HepG2 (cell line): Measurements from ENCODE around the gene RPRD2. TPM values are rescaled to one million over a fixed set of nuclear protein-coding genes. Genes with fewer than 3 reads are reported as not detected.
A peak's percentile ranks its signal among the peaks of the same experiment; 100 is the strongest.

Experiments
- ARNT2 ChIP-seq: sonication (generic); formaldehyde crosslinking; IDR thresholded peaks from 2 replicates; pipeline ENCODE4 v1.8.0; 2022; ENCODE audit warnings: mild to moderate bottlenecking, low read depth, missing genetic modification reagents, moderate library complexity
- CEBPB ChIP-seq: IDR thresholded peaks from 2 replicates; pipeline ENCODE4 v1.6.1; 2011; ENCODE audit warnings: low read depth, low read length, improper control_type of control experiment, borderline replicate concordance
- CHD2 ChIP-seq: IDR thresholded peaks from 2 replicates; pipeline ENCODE4 v1.6.1; 2011; ENCODE audit warnings: low read depth, low read length, improper control_type of control experiment
- ELK4 ChIP-seq: sonication (generic); formaldehyde crosslinking; IDR thresholded peaks from 2 replicates; pipeline ENCODE4 v1.9.0; 2021; ENCODE audit warnings: missing genetic modification reagents, borderline replicate concordance
- EP300 ChIP-seq, 3 experiments: sonication (generic) in 1 of 3; formaldehyde crosslinking in 1 of 3; IDR thresholded peaks; 2 replicates each; pipeline versions ENCODE4 v1.5.1 to v1.6.1; 2011 to 2020; ENCODE audit warnings: low read depth in 2 of 3, low read length in 2 of 3, borderline replicate concordance in 1 of 3, improper control_type of control experiment in 1 of 3, mild to moderate bottlenecking in 1 of 3, missing genetic modification reagents in 1 of 3, moderate library complexity in 1 of 3
- GATA4 ChIP-seq: sonication (generic); IDR thresholded peaks from 2 replicates; pipeline ENCODE4 v1.6.1; 2016; ENCODE audit warnings: antibody characterized with exemption, low read depth, borderline replicate concordance
- GLI4 ChIP-seq: sonication (generic); formaldehyde crosslinking; IDR thresholded peaks from 2 replicates; pipeline ENCODE4 v1.5.1; 2020; ENCODE audit warnings: missing genetic modification reagents, mild to moderate bottlenecking, moderate library complexity, borderline replicate concordance
- NFIC ChIP-seq: IDR thresholded peaks from 2 replicates; pipeline ENCODE4 v1.6.1; 2012; ENCODE audit warnings: mild to moderate bottlenecking, low read length, inconsistent platforms
- RXRA ChIP-seq: sonication (generic); formaldehyde crosslinking; IDR thresholded peaks from 2 replicates; pipeline ENCODE4 v1.5.1; 2020; ENCODE audit warnings: missing genetic modification reagents
- SPEN ChIP-seq: sonication (generic); formaldehyde crosslinking; IDR thresholded peaks from 2 replicates; pipeline ENCODE4 v1.5.1; 2020; ENCODE audit warnings: low read depth, mild to moderate bottlenecking, missing genetic modification reagents
- YY1 ChIP-seq: IDR thresholded peaks from 2 replicates; pipeline ENCODE4 v1.6.1; 2011; ENCODE audit warnings: low read length, low read depth, moderate library complexity, mild to moderate bottlenecking; ENCODE audit not compliant: insufficient read depth, insufficient replicate concordance
- ZFP36L2 ChIP-seq: sonication (generic); formaldehyde crosslinking; IDR thresholded peaks from 2 replicates; pipeline ENCODE4 v1.4.0; 2020; ENCODE audit warnings: missing genetic modification reagents
- ZNF407 ChIP-seq: sonication (generic); formaldehyde crosslinking; IDR thresholded peaks from one replicate; pipeline ENCODE4 v1.5.1; 2020; ENCODE audit warnings: mild to moderate bottlenecking, missing genetic modification reagents; ENCODE audit errors: not compliant biosample characterization
- ZNF567 ChIP-seq: sonication (generic); formaldehyde crosslinking; IDR thresholded peaks from 2 replicates; pipeline ENCODE4 v1.8.1; 2023; ENCODE audit warnings: mild to moderate bottlenecking, missing genetic modification reagents, borderline replicate concordance
- ZNF737 ChIP-seq: sonication (generic); formaldehyde crosslinking; IDR thresholded peaks from 2 replicates; pipeline ENCODE4 v1.5.0; 2020; ENCODE audit warnings: missing genetic modification reagents, mild to moderate bottlenecking, borderline replicate concordance
- ZNF816 ChIP-seq: sonication (generic); formaldehyde crosslinking; IDR thresholded peaks from 2 replicates; pipeline ENCODE4 v1.8.0; 2022; ENCODE audit warnings: missing genetic modification reagents, mild to moderate bottlenecking, borderline replicate concordance
- polyA plus RNA-seq, 8 experiments: library from polyadenylated mRNA; depleted of rRNA in 3 of 8; stranded (reverse) in 7 of 8; unstranded in 1 of 8; fragments of >200 nt; fragmentation: Illumina TruSeq in 4 of 8; extraction: Trizol in 4 of 8; gene quantifications; 2 replicates each; pipeline versions ENCODE4 v1.2.1 to v1.2.3, GENCODE V29; 2011 to 2016; ENCODE audit warnings: low read depth in 4 of 8, missing spikeins in 1 of 8, mixed read lengths in 1 of 8; ENCODE audit not compliant: insufficient read depth in 1 of 8
- total RNA-seq, 5 experiments: library from RNA; depleted of rRNA; stranded (reverse); fragments of >200 nt; fragmentation: Illumina TruSeq; extraction: Trizol; gene quantifications; 2 replicates each; pipeline ENCODE4 v1.2.3, GENCODE V29; 2016; ENCODE audit warnings: low read depth in 1 of 5
- TF ChIP-seq, protein P1 (sequence below): sonication (generic); formaldehyde crosslinking; IDR thresholded peaks from 2 replicates; pipeline ENCODE4 v1.9.0; 2022; ENCODE audit warnings: low read depth, missing genetic modification reagents

RPRD2 gene
- total and polyA plus RNA-seq, 2 of the 13 experiments (the other 11 are each of a cell fraction or from before 2014, with no cell fraction given) = 8.0 to 8.9 TPM

GRCh38 chr1:150363426-150364230 is at the start of gene RPRD2 (continued):
- TF ChIP-seq GLI4 (CRISPR knock-in tag) (no peak), ZNF407 (CRISPR knock-in tag) (no peak), NFIC (no peak), ELK4 (CRISPR knock-in tag) (no peak), CEBPB (peak; percentile 84), ZNF816 (CRISPR knock-in tag) (0 out of 2 replicates have a peak, but pooled peaks have one; percentile 26), SPEN (CRISPR knock-in tag) (0 out of 2 replicates have a peak, but pooled peaks have one; percentile 17), ARNT2 (CRISPR knock-in tag) (no peak), ZNF737 (CRISPR knock-in tag) (no peak), GATA4 (peak; percentile 45), YY1 (peak; percentile 96), RXRA (CRISPR knock-in tag) (peak; percentile 70), ZNF567 (CRISPR knock-in tag) (no peak; the same call in 1 of the 2 replicates), ZFP36L2 (CRISPR knock-in tag) (0 out of 2 replicates have a peak, but pooled peaks have one; percentile 27), EP300 (IDR thresholded peaks at IDR 0.05; ENCODE audit: low read depth in 2 of 2, low read length in 2 of 2) (no peak), EP300 (CRISPR knock-in tag; IDR thresholded peaks at IDR 0.05; ENCODE audit: borderline replicate concordance) (no peak), CHD2 (no peak)
- TF ChIP-seq, protein P1, sequence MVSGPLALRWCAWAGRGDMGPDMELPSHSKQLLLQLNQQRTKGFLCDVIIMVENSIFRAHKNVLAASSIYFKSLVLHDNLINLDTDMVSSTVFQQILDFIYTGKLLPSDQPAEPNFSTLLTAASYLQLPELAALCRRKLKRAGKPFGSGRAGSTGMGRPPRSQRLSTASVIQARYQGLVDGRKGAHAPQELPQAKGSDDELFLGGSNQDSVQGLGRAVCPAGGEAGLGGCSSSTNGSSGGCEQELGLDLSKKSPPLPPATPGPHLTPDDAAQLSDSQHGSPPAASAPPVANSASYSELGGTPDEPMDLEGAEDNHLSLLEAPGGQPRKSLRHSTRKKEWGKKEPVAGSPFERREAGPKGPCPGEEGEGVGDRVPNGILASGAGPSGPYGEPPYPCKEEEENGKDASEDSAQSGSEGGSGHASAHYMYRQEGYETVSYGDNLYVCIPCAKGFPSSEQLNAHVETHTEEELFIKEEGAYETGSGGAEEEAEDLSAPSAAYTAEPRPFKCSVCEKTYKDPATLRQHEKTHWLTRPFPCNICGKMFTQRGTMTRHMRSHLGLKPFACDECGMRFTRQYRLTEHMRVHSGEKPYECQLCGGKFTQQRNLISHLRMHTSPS (CRISPR knock-in tag) = no peak
